Measurements from ENCODE around the gene SKA2.

DNA sequence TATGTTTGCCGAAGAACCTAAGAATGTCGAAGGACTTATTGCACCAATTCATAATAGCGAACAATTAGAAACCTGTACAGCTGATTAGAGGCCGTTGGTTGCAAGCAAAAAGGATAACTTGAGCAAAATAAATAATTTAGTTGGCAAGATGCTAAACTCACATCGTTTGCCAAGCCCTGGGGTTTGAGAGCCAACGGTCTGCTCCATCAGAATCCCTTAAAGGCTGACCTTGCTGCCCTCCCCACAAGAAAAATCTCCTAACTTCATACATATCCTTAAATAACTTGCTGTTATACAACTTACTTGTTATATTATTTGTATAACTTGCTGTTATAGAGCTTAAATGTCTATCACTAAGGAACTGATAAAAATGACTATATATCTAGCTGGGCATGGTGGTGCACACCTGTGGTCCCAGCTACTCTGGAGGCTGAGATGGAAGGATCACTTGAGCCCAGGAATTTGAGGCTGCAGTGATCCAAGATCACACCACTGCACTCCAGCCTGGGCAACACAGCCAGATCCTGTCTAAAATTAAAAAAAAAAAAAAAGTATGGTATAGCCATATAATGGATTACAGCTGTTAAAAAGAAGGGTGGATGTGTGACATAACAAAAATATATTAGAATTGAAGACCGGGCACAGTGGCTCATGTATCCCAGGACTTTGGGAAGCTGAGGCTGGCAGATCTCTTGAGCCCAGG lies 46.4 kb downstream of the SKA2 start:
- no peak for TF ChIP-seq POLR2A (IDR thresholded peaks at IDR 0.05; ENCODE audit: extremely low read depth, insufficient read length)
- TF ChIP-seq, protein P1, sequence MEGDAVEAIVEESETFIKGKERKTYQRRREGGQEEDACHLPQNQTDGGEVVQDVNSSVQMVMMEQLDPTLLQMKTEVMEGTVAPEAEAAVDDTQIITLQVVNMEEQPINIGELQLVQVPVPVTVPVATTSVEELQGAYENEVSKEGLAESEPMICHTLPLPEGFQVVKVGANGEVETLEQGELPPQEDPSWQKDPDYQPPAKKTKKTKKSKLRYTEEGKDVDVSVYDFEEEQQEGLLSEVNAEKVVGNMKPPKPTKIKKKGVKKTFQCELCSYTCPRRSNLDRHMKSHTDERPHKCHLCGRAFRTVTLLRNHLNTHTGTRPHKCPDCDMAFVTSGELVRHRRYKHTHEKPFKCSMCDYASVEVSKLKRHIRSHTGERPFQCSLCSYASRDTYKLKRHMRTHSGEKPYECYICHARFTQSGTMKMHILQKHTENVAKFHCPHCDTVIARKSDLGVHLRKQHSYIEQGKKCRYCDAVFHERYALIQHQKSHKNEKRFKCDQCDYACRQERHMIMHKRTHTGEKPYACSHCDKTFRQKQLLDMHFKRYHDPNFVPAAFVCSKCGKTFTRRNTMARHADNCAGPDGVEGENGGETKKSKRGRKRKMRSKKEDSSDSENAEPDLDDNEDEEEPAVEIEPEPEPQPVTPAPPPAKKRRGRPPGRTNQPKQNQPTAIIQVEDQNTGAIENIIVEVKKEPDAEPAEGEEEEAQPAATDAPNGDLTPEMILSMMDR (IDR thresholded peaks at IDR 0.05; ENCODE audit: low read depth, low read length): no peak
